A549 (cell line): ENCODE data around the gene PTPRF. TPM values are rescaled to one million over a fixed set of nuclear protein-coding genes. Genes with fewer than 3 reads are reported as not detected.

Source experiments
- ATAC-seq, 2 experiments: fragments of 200-7000 bp in 1 of 2; fragments of >200 bp in 1 of 2; cut with Nextera tagmentation in 1 of 2; cut with Tn5 transposase in 1 of 2; 3 replicates each; pipeline versions ENCODE4 v1.8.0 to v1.9.1; 2018 to 2020; ENCODE audit warnings: mild to moderate bottlenecking in 1 of 2, moderate library complexity in 1 of 2
- CTCF ChIA-PET: fragments of 300-600 bp; sonication (Branson Sonifier 250); formaldehyde crosslinking; extraction: SDS; loops from one replicate; lab custom pipeline; 2021; ENCODE audit warnings: antibody characterized with exemption, inconsistent platforms; lab: Yijun Ruan, JAX
- POLR2A ChIA-PET: fragments of 350-600 bp; formaldehyde crosslinking; extraction: SDS; loops from one replicate; lab custom pipeline; 2021; ENCODE audit warnings: antibody characterized with exemption, inconsistent platforms; lab: Yijun Ruan, JAX
- DNase-seq, 2 experiments: peaks; one replicate each; pipeline versions ENCODE4 v3.0.0 to v3.0.0-alpha.2; 2011 to 2016; ENCODE audit warnings: low read depth in 1 of 2, low spot score in 1 of 2
- FAIRE-seq: peaks from 2 replicates; lab custom pipeline; 2011; peaks lifted over from hg19 to GRCh38; lab: Jason Lieb, UNC
- H3K27ac ChIP-seq, 2 experiments: fragments of >200 bp; sonication (Bioruptor Twin); formaldehyde crosslinking; 3 replicates each; pipeline ENCODE4 v1.5.1; 2016 to 2017
- H3K4me1 ChIP-seq: fragments of >200 bp; sonication (Bioruptor Twin); formaldehyde crosslinking; 3 replicates; pipeline ENCODE4 v1.6.1; 2016
- H3K4me2 ChIP-seq: fragments of >200 bp; sonication (Bioruptor Twin); formaldehyde crosslinking; 3 replicates; pipeline ENCODE4 v1.6.1; 2016
- H3K4me3 ChIP-seq: fragments of >200 bp; sonication (Bioruptor Twin); formaldehyde crosslinking; 3 replicates; pipeline ENCODE4 v1.5.1; 2016
- H3K9me3 ChIP-seq: fragments of >200 bp; sonication (Bioruptor Twin); formaldehyde crosslinking; 3 replicates; pipeline ENCODE4 v1.6.1; 2016
- CBX2 ChIP-seq: fragments of 200-600 bp; sonication (generic); IDR thresholded peaks from 2 replicates; pipeline ENCODE4 v1.6.1; 2016; ENCODE audit warnings: low read depth, mild to moderate bottlenecking, borderline replicate concordance
- CHD4 ChIP-seq: fragments of 200-600 bp; sonication (generic); IDR thresholded peaks from 2 replicates; pipeline ENCODE4 v1.6.1; 2016; ENCODE audit warnings: antibody characterized with exemption, mild to moderate bottlenecking, borderline replicate concordance
- CTCF ChIP-seq: fragments of >200 bp; sonication (Bioruptor Twin); formaldehyde crosslinking; IDR thresholded peaks from 3 replicates; pipeline ENCODE4 v1.5.1; 2016
- E2F6 ChIP-seq: IDR thresholded peaks from 2 replicates; pipeline ENCODE4 v1.6.1; 2012; ENCODE audit warnings: low read depth, borderline replicate concordance
- EHF ChIP-seq: fragments of 250-450 bp; sonication (Bioruptor Pico); IDR thresholded peaks from 2 replicates; pipeline ENCODE4 v1.5.0; 2020; ENCODE audit warnings: mild to moderate bottlenecking
- ELK1 ChIP-seq: fragments of 150-350 bp; IDR thresholded peaks from 2 replicates; pipeline ENCODE4 v1.6.1; 2014; ENCODE audit warnings: low read depth, mild to moderate bottlenecking, low read length
- EP300 ChIP-seq, 2 experiments: fragments of >200 bp; sonication (Bioruptor Twin); formaldehyde crosslinking; IDR thresholded peaks; 2 replicates in 1 of 2; 3 replicates in 1 of 2; pipeline ENCODE4 v1.6.1; 2016 to 2017
- FOSL2 ChIP-seq, 2 experiments: fragments of 450-650 bp in 1 of 2; fragments of >200 bp in 1 of 2; sonication (Bioruptor Twin) in 1 of 2; formaldehyde crosslinking; IDR thresholded peaks; 2 replicates each; pipeline versions ENCODE4 v1.5.0 to v1.6.1; 2016 to 2020; ENCODE audit warnings: mild to moderate bottlenecking in 1 of 2, moderate library complexity in 1 of 2
- HDAC2 ChIP-seq: fragments of 200-600 bp; sonication (generic); IDR thresholded peaks from 2 replicates; pipeline ENCODE4 v1.6.1; 2016
- HEYL ChIP-seq: fragments of 250-450 bp; sonication (Bioruptor Pico); IDR thresholded peaks from 2 replicates; pipeline ENCODE4 v1.8.0; 2021; ENCODE audit warnings: mild to moderate bottlenecking, moderate library complexity
- HOXA7 ChIP-seq: fragments of 250-450 bp; sonication (Bioruptor Pico); IDR thresholded peaks from 2 replicates; pipeline ENCODE4 v1.5.0; 2020; ENCODE audit warnings: mild to moderate bottlenecking, moderate library complexity
- MAZ ChIP-seq: fragments of 150-350 bp; IDR thresholded peaks from 2 replicates; pipeline ENCODE4 v1.6.1; 2014; ENCODE audit warnings: antibody characterized with exemption, low read depth, low read length, borderline replicate concordance
- MYC ChIP-seq: IDR thresholded peaks from 2 replicates; pipeline ENCODE4 v1.6.1; 2012; ENCODE audit warnings: mild to moderate bottlenecking, inconsistent platforms, low read length, improper control_type of control experiment, borderline replicate concordance
- NPAS2 ChIP-seq: fragments of 250-450 bp; sonication (Bioruptor Pico); IDR thresholded peaks from 2 replicates; pipeline ENCODE4 v1.8.0; 2022; ENCODE audit warnings: mild to moderate bottlenecking, moderate library complexity, borderline replicate concordance
- RARB ChIP-seq: fragments of 250-450 bp; sonication (Bioruptor Pico); IDR thresholded peaks from 2 replicates; pipeline ENCODE4 v1.8.0; 2021; ENCODE audit warnings: mild to moderate bottlenecking, moderate library complexity
- RNF2 ChIP-seq: fragments of 200-600 bp; sonication (generic); IDR thresholded peaks from 2 replicates; pipeline ENCODE4 v1.6.1; 2016; ENCODE audit warnings: low read depth, mild to moderate bottlenecking, antibody characterized with exemption, moderate library complexity, borderline replicate concordance
- SMC3 ChIP-seq: fragments of >200 bp; sonication (Bioruptor Twin); formaldehyde crosslinking; IDR thresholded peaks from 3 replicates; pipeline ENCODE4 v1.6.1; 2018; ENCODE audit warnings: inconsistent platforms
- SREBF2 ChIP-seq: fragments of 450-650 bp; IDR thresholded peaks from 2 replicates; pipeline ENCODE4 v1.6.1; 2014; ENCODE audit warnings: mild to moderate bottlenecking, moderate library complexity
- TFCP2L1 ChIP-seq: fragments of 250-450 bp; sonication (Bioruptor Pico); IDR thresholded peaks from 2 replicates; pipeline ENCODE4 v1.5.0; 2021; ENCODE audit warnings: mild to moderate bottlenecking
- TP53 ChIP-seq: fragments of 250-450 bp; sonication (Bioruptor Pico); IDR thresholded peaks from 2 replicates; pipeline ENCODE4 v1.5.0; 2021; ENCODE audit warnings: mild to moderate bottlenecking, moderate library complexity
- ZC3H11A ChIP-seq: fragments of 450-650 bp; IDR thresholded peaks from 2 replicates; pipeline ENCODE4 v1.6.1; 2014; ENCODE audit warnings: antibody characterized with exemption, mild to moderate bottlenecking
- ZFP36 ChIP-seq: fragments of 450-650 bp; IDR thresholded peaks from 2 replicates; pipeline ENCODE4 v1.6.1; 2014; ENCODE audit warnings: borderline replicate concordance; ENCODE audit not compliant: partially characterized antibody
- ZNF302 ChIP-seq: fragments of 250-450 bp; sonication (Bioruptor Pico); IDR thresholded peaks from 2 replicates; pipeline ENCODE4 v1.9.0; 2021; ENCODE audit warnings: inconsistent platforms, mild to moderate bottlenecking, moderate library complexity
- ZSCAN20 ChIP-seq: fragments of 250-450 bp; sonication (Bioruptor Pico); IDR thresholded peaks from 2 replicates; pipeline ENCODE4 v1.8.0; 2022; ENCODE audit warnings: mild to moderate bottlenecking, moderate library complexity
- WGBS: methylation state at CpG from one replicate; pipeline ENCODE4 v1.1.6; 2017; ENCODE audit errors: missing lambda C conversion rate; 5-methylcytosine and 5-hydroxymethylcytosine counted together
- polyA plus RNA-seq, 4 experiments: library from polyadenylated mRNA; depleted of rRNA in 3 of 4; stranded (reverse); fragments of >200 nt; fragmentation: RNase III in 1 of 4; extraction: RNeasy Plus Mini Kit Qiagen cat#74134 plus additional on column Dnase treatment in 1 of 4; gene quantifications; 2 replicates in 3 of 4; 3 replicates in 1 of 4; pipeline ENCODE4 v1.2.3, GENCODE V29; 2011 to 2017
- TF ChIP-seq, protein P1 (sequence below): IDR thresholded peaks from 2 replicates; pipeline ENCODE4 v1.6.1; 2012
- TF ChIP-seq, protein P2 (sequence below): fragments of 200-600 bp; sonication (generic); IDR thresholded peaks from 2 replicates; pipeline ENCODE4 v1.6.1; 2016; ENCODE audit warnings: antibody characterized with exemption, mild to moderate bottlenecking, moderate library complexity

The PTPRF gene
- polyA plus RNA-seq, 2 of the 4 experiments (the other 2 are of a cell fraction), result 68.5 to 96.5 TPM

GRCh38 chr1:43669878-43670277, 139.2 kb downstream of the PTPRF start (continued):
- no peak for TF ChIP-seq MYC

DNA sequence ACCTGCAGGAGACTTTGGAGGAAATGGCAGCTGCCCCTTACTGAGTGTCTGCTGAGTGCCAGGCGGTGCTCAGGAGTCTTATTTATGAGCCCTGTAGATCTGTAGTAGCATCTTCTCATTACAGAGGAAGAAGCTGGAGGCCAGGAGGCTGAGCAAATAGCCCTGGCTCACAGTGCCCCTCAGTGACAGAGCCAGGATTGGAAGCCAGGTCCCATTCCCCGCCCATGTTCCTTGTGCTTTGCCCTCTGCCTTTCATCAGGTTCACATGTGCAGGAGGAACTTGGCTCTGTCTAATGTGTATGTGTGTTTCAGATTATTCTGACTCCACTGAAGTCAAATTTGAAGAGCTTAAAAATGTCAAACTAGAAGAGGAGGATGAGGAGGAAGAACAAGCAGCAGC, 140.5 kb downstream of the PTPRF start:
- H3K27ac ChIP-seq, result no peak overlapping the region
- no peak for DNase-seq
- no peak for ATAC-seq
- H3K4me1 ChIP-seq, result no peaks in the 10 kb centered on the region; the same call in 2 of the 3 replicates
- no peak overlapping the region for H3K4me3 ChIP-seq
- ChIA-PET POLR2A (no interaction called here), CTCF (interaction anchor here (0.9 to 2.7 kb wide), 3 partner anchors 7 to 444 kb away, joined by 3 to 13 read pairs (median 3); no protein-coding TSS in a partner anchor)
- no peak overlapping the region for H3K4me2 ChIP-seq
- no peak for FAIRE-seq
- WGBS, result 94% methylated on average over 2 of the region's 2 CpGs
- H3K9me3 ChIP-seq, result no peaks in the 10 kb centered on the region
- no peak for TF ChIP-seq TP53 (CRISPR knock-in tag)
- no peak for TF ChIP-seq ZC3H11A
- no peak for TF ChIP-seq ZSCAN20 (CRISPR knock-in tag)
- TF ChIP-seq ELK1, result no peak
- TF ChIP-seq MAZ, result no peak
- TF ChIP-seq SMC3, result no peak
- TF ChIP-seq ZFP36, result no peak
- TF ChIP-seq RNF2, result no peak
- TF ChIP-seq CHD4, result no peak
- TF ChIP-seq, protein P1, sequence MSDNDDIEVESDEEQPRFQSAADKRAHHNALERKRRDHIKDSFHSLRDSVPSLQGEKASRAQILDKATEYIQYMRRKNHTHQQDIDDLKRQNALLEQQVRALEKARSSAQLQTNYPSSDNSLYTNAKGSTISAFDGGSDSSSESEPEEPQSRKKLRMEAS, result no peak
- no peak for TF ChIP-seq EHF (CRISPR knock-in tag)
- TF ChIP-seq E2F6, result no peak
- TF ChIP-seq CBX2, result no peak
- no peak for TF ChIP-seq ZNF302 (CRISPR knock-in tag)
- TF ChIP-seq FOSL2 (IDR thresholded peaks at IDR 0.05), result no peak
- no peak for TF ChIP-seq FOSL2 (CRISPR knock-in tag; IDR thresholded peaks at IDR 0.05)
- TF ChIP-seq CTCF, result no peak
- TF ChIP-seq HEYL, result no peak
- TF ChIP-seq SREBF2, result no peak

GRCh38 chr1:43671626-43672330, 141.1 kb downstream of the PTPRF start:
- no peak overlapping the region for H3K4me3 ChIP-seq
- H3K9me3 ChIP-seq, result no peaks in the 10 kb centered on the region
- CTCF ChIA-PET, result interaction anchor here (0.6 to 2.7 kb wide), 4 partner anchors 8 to 445 kb away, joined by 3 to 13 read pairs (median 3); partner anchors contain the start of gene IPO13
- H3K4me1 ChIP-seq, result no peaks in the 10 kb centered on the region; the same call in 2 of the 3 replicates
- FAIRE-seq (no peak), ATAC-seq (peak; percentile 45 to 76; a peak in 5 of 6 replicates), DNase-seq (no peak)
- POLR2A ChIA-PET, result no interaction called here
- no peak overlapping the region for H3K4me2 ChIP-seq
- WGBS, result 93% methylated on average over 10 of the region's 10 CpGs
- no peak overlapping the region for H3K27ac ChIP-seq
- TF ChIP-seq TFCP2L1 (CRISPR knock-in tag), result no peak
- TF ChIP-seq, protein P1, result no peak
- no peak for TF ChIP-seq NPAS2 (CRISPR knock-in tag)
- TF ChIP-seq HEYL, result no peak
- no peak for TF ChIP-seq ZSCAN20 (CRISPR knock-in tag)
- TF ChIP-seq, protein P2, sequence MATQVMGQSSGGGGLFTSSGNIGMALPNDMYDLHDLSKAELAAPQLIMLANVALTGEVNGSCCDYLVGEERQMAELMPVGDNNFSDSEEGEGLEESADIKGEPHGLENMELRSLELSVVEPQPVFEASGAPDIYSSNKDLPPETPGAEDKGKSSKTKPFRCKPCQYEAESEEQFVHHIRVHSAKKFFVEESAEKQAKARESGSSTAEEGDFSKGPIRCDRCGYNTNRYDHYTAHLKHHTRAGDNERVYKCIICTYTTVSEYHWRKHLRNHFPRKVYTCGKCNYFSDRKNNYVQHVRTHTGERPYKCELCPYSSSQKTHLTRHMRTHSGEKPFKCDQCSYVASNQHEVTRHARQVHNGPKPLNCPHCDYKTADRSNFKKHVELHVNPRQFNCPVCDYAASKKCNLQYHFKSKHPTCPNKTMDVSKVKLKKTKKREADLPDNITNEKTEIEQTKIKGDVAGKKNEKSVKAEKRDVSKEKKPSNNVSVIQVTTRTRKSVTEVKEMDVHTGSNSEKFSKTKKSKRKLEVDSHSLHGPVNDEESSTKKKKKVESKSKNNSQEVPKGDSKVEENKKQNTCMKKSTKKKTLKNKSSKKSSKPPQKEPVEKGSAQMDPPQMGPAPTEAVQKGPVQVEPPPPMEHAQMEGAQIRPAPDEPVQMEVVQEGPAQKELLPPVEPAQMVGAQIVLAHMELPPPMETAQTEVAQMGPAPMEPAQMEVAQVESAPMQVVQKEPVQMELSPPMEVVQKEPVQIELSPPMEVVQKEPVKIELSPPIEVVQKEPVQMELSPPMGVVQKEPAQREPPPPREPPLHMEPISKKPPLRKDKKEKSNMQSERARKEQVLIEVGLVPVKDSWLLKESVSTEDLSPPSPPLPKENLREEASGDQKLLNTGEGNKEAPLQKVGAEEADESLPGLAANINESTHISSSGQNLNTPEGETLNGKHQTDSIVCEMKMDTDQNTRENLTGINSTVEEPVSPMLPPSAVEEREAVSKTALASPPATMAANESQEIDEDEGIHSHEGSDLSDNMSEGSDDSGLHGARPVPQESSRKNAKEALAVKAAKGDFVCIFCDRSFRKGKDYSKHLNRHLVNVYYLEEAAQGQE, result no peak
- no peak for TF ChIP-seq RARB
- TF ChIP-seq EP300 (IDR thresholded peaks at IDR 0.05), result no peak
- no peak for TF ChIP-seq HOXA7 (CRISPR knock-in tag)
- TF ChIP-seq HDAC2, result no peak
